Keratinocyte (primary cell): Measurements from ENCODE around the gene SHROOM1. TPM values are rescaled to one million over a fixed set of nuclear protein-coding genes. Genes with fewer than 3 reads are reported as not detected.

ENCODE experiments used
- DNase-seq: peaks from one replicate; pipeline ENCODE4 v3.0.0-alpha.2; 2011; ENCODE audit warnings: low read depth, missing footprints, low spot score
- FAIRE-seq: peaks from 2 replicates; lab custom pipeline; 2011; peaks lifted over from hg19 to GRCh38; lab: Jason Lieb, UNC
- H2AFZ ChIP-seq: 2 replicates; pipeline ENCODE4 v1.6.0; 2012; ENCODE audit warnings: low read length, control low read depth, inconsistent platforms; ENCODE audit not compliant: control insufficient read depth
- H3K27ac ChIP-seq: 2 replicates; pipeline ENCODE4 v1.5.1; 2011; ENCODE audit warnings: low read length; ENCODE audit not compliant: control insufficient read depth, insufficient read depth
- H3K27me3 ChIP-seq: 3 replicates; pipeline ENCODE4 v1.6.0; 2011; ENCODE audit warnings: low read length; ENCODE audit not compliant: control insufficient read depth, insufficient read depth; ENCODE audit errors: extremely low read depth
- H3K36me3 ChIP-seq, 2 experiments: 2 replicates in 1 of 2; 3 replicates in 1 of 2; pipeline ENCODE4 v1.5.1; 2011; ENCODE audit warnings: low read length in 2 of 2, mild to moderate bottlenecking in 1 of 2; ENCODE audit not compliant: control insufficient read depth in 2 of 2, insufficient read depth in 2 of 2; ENCODE audit errors: extremely low read depth in 1 of 2
- H3K4me1 ChIP-seq: 3 replicates; pipeline ENCODE4 v1.5.1; 2011; ENCODE audit warnings: low read length; ENCODE audit not compliant: control insufficient read depth, insufficient read depth; ENCODE audit errors: extremely low read depth
- H3K4me2 ChIP-seq: 3 replicates; pipeline ENCODE4 v1.6.0; 2011; ENCODE audit warnings: low read depth, low read length; ENCODE audit not compliant: control insufficient read depth, insufficient read depth; ENCODE audit errors: extremely low read depth
- H3K4me3 ChIP-seq, 3 experiments: fragments of 200-600 bp in 1 of 3; sonication (generic) in 1 of 3; 2 replicates in 2 of 3; 3 replicates in 1 of 3; pipeline ENCODE4 v1.5.1; 2011 to 2016; ENCODE audit warnings: low read length in 3 of 3, mild to moderate bottlenecking in 3 of 3, control low read depth in 2 of 3, inconsistent platforms in 1 of 3, low read depth in 1 of 3, mixed read lengths in 1 of 3, mixed run types in 1 of 3, moderate library complexity in 1 of 3; ENCODE audit not compliant: control insufficient read depth in 2 of 3, insufficient read depth in 2 of 3; ENCODE audit errors: extremely low read depth in 1 of 3
- H3K79me2 ChIP-seq: 2 replicates; pipeline ENCODE4 v1.6.0; 2012; ENCODE audit warnings: low read length; ENCODE audit not compliant: control insufficient read depth, insufficient read depth
- H3K9ac ChIP-seq: 3 replicates; pipeline ENCODE4 v1.6.0; 2011; ENCODE audit warnings: low read length; ENCODE audit not compliant: control insufficient read depth, insufficient read depth; ENCODE audit errors: extremely low read depth
- H3K9me1 ChIP-seq: 3 replicates; pipeline ENCODE4 v1.6.0; 2011; ENCODE audit warnings: low read length; ENCODE audit not compliant: control insufficient read depth, insufficient read depth; ENCODE audit errors: extremely low read depth
- H3K9me3 ChIP-seq: 2 replicates; pipeline ENCODE4 v1.5.1; 2012; ENCODE audit warnings: low read depth, low read length; ENCODE audit not compliant: control insufficient read depth
- H4K20me1 ChIP-seq: 3 replicates; pipeline ENCODE4 v1.6.0; 2011; ENCODE audit warnings: low read length; ENCODE audit not compliant: control insufficient read depth, insufficient read depth; ENCODE audit errors: extremely low read depth
- CTCF ChIP-seq, 3 experiments: IDR thresholded peaks in 1 of 3; conservative IDR thresholded peaks in 1 of 3; optimal IDR thresholded peaks in 1 of 3; 2 replicates in 2 of 3; 3 replicates in 1 of 3; pipeline versions ENCODE3 to v1.5.1; 2011; ENCODE audit warnings: low read length in 3 of 3, mild to moderate bottlenecking in 3 of 3, moderate library complexity in 2 of 3, control low read depth in 1 of 3, inconsistent platforms in 1 of 3; ENCODE audit not compliant: insufficient read depth in 2 of 3; ENCODE audit errors: extremely low read depth in 1 of 3
- EZH2 ChIP-seq: IDR thresholded peaks from one replicate; pipeline ENCODE4 v1.6.1; 2012; ENCODE audit warnings: inconsistent platforms, mild to moderate bottlenecking, low read length, moderate library complexity
- dilution Hi-C: fragments of 300-500 bp; cut with MboI; formaldehyde crosslinking; loops from one replicate; pipeline ENCODE4 v1.7.0; 2020; ENCODE audit warnings: low sequenced_read_pairs; ENCODE audit not compliant: extremely low pct_ligation_motif_present
- polyA plus RNA-seq, 5 experiments: library from polyadenylated mRNA; depleted of rRNA in 3 of 5; stranded (reverse) in 3 of 5; stranded (forward) in 1 of 5; unstranded in 1 of 5; fragments of >200 nt; gene quantifications; 1 replicate in 1 of 5; 2 replicates in 3 of 5; 3 replicates in 1 of 5; pipeline versions ENCODE4 v1.2.1 to v1.2.3, GENCODE V29; 2011 to 2012; ENCODE audit warnings: missing spikeins in 2 of 5, low read depth in 1 of 5, low replicate concordance in 1 of 5

The SHROOM1 gene
- polyA plus RNA-seq, 1 donor (not counting 4 experiments of a cell fraction or from before 2014, with no cell fraction given) = 0.25 TPM

DNA sequence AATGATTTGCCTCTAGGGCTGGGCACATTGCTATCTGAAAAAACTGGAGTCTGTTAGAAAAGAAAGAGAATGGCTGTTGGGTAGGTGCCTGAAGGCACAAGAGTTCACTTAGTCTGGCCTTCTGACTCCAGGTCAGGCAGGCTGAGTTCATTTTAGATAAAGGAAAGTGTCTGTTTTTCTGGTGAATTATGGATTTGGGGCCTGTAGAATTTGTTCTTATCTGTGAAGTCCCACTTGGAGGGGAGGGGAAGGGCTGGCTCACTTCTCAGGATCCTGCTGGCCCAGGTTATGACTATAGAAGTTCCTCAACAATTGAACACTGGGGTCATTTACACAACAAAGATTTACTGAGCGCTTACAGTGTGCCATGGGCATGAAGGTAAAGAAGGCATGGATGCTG, 41.9 kb downstream of the SHROOM1 start:
- Histone ChIP-seq H3K9me3 (no peaks in the 10 kb centered on the region), H3K9ac (no peak overlapping the region), H3K4me2 (no peak overlapping the region), H4K20me1 (no peaks in the 10 kb centered on the region), H3K4me3 (no peak overlapping the region), H2AFZ (no peak overlapping the region), H3K36me3 (no peaks in the 10 kb centered on the region), H3K27ac (no peak overlapping the region), H3K79me2 (no peaks in the 10 kb centered on the region), H3K9me1 (no peaks in the 10 kb centered on the region), H3K27me3 (no peaks in the 10 kb centered on the region), H3K4me1 (no peaks in the 10 kb centered on the region)
- no peak for DNase-seq
- dilution Hi-C loops = no loop called here
- FAIRE-seq = no peak
- TF ChIP-seq CTCF (optimal IDR thresholded peaks at IDR 0.05 in 1 of 3, IDR thresholded peaks at IDR 0.05 in 1 of 3, conservative IDR thresholded peaks at IDR 0.05 in 1 of 3; ENCODE audit: extremely low read depth in 1 of 3, insufficient read depth in 2 of 3, low read length in 3 of 3) = no peak
- no peak for TF ChIP-seq EZH2

GRCh38 chr5:132787076-132787475, 43.4 kb downstream of the SHROOM1 start:
- no peaks in the 10 kb centered on the region for H4K20me1 ChIP-seq
- dilution Hi-C loops = no loop called here
- H3K9me1 ChIP-seq = no peaks in the 10 kb centered on the region
- DNase-seq (no peak), FAIRE-seq (no peak)
- H3K4me1 ChIP-seq = peaks cover 13% of the 10 kb centered on the region
- no peaks in the 10 kb centered on the region for H3K9me3 ChIP-seq
- H3K4me3 ChIP-seq = no peak overlapping the region
- no peaks in the 10 kb centered on the region for H3K36me3 ChIP-seq
- TF ChIP-seq EZH2 (no peak), CTCF (optimal IDR thresholded peaks at IDR 0.05 in 1 of 3, IDR thresholded peaks at IDR 0.05 in 1 of 3, conservative IDR thresholded peaks at IDR 0.05 in 1 of 3; ENCODE audit: extremely low read depth in 1 of 3, insufficient read depth in 2 of 3, low read length in 3 of 3) (no peak)
- no peaks in the 10 kb centered on the region for H3K27me3 ChIP-seq
- H3K79me2 ChIP-seq = no peaks in the 10 kb centered on the region
- no peak overlapping the region for H2AFZ ChIP-seq
- no peak overlapping the region for H3K4me2 ChIP-seq
- H3K9ac ChIP-seq = no peak overlapping the region
- H3K27ac ChIP-seq = no peak overlapping the region
